Endothelial cell of umbilical vein (primary cell): Measurements from ENCODE around the gene RGS6. TPM values are rescaled to one million over a fixed set of nuclear protein-coding genes. Genes with fewer than 3 reads are reported as not detected.

ENCODE experiments used
- BruUV-seq: library from RNA; stranded (reverse); fragments of 400-500 nt; replicated peaks from 2 replicates; lab custom pipeline; 2021; lab: Mats Ljungman, UMichigan
- CTCF ChIA-PET: fragments of 300-600, 350-600 bp; sonication (Branson Sonifier 250); formaldehyde crosslinking; loops from one replicate; lab custom pipeline; 2021; ENCODE audit warnings: antibody characterized with exemption, inconsistent platforms; lab: Charles Lee
- POLR2A ChIA-PET: fragments of 300-600, 350-600 bp; sonication (Branson Sonifier 250); formaldehyde crosslinking; loops from one replicate; lab custom pipeline; 2021; ENCODE audit warnings: antibody characterized with exemption, inconsistent platforms; lab: Charles Lee
- DNase-seq: peaks from one replicate; pipeline ENCODE4 v3.0.0-alpha.2; 2011; ENCODE audit warnings: low read depth, low spot score
- FAIRE-seq: peaks from 2 replicates; lab custom pipeline; 2011; peaks lifted over from hg19 to GRCh38; lab: Jason Lieb, UNC
- H2AFZ ChIP-seq: 2 replicates; pipeline ENCODE4 v1.6.0; 2012; ENCODE audit warnings: low read depth, low read length, control low read depth, inconsistent platforms
- H3K27ac ChIP-seq: 2 replicates; pipeline ENCODE4 v1.5.1; 2011; ENCODE audit warnings: low read depth, mild to moderate bottlenecking, control low read depth, low read length, moderate library complexity; ENCODE audit not compliant: insufficient read depth
- H3K27me3 ChIP-seq, 2 experiments: 2 replicates each; pipeline versions ENCODE4 v1.6.0 to v1.6.1; 2011; ENCODE audit warnings: low read length in 2 of 2, mixed read lengths in 1 of 2; ENCODE audit not compliant: control insufficient read depth in 2 of 2, insufficient read depth in 2 of 2
- H3K36me3 ChIP-seq, 2 experiments: 2 replicates in 1 of 2; 3 replicates in 1 of 2; pipeline ENCODE4 v1.5.1; 2011; ENCODE audit warnings: low read length in 2 of 2, mild to moderate bottlenecking in 1 of 2, moderate library complexity in 1 of 2; ENCODE audit not compliant: control insufficient read depth in 2 of 2, insufficient read depth in 2 of 2; ENCODE audit errors: extremely low read depth in 1 of 2
- H3K4me1 ChIP-seq: 3 replicates; pipeline ENCODE4 v1.5.1; 2011; ENCODE audit warnings: mild to moderate bottlenecking, low read length; ENCODE audit not compliant: control insufficient read depth, insufficient read depth; ENCODE audit errors: extremely low read depth
- H3K4me2 ChIP-seq: 2 replicates; pipeline ENCODE4 v1.6.1; 2011; ENCODE audit warnings: low read length, control low read depth, mixed read lengths; ENCODE audit not compliant: insufficient read depth
- H3K4me3 ChIP-seq, 3 experiments: fragments of 200-600 bp in 1 of 3; sonication (generic), shearing (Covaris generic) in 1 of 3; replicated peaks in 1 of 3; 2 replicates each; pipeline ENCODE4 v1.5.1; 2011 to 2016; ENCODE audit warnings: control low read depth in 3 of 3, low read length in 3 of 3, mild to moderate bottlenecking in 2 of 3, inconsistent platforms in 1 of 3, low read depth in 1 of 3, moderate library complexity in 1 of 3; ENCODE audit not compliant: insufficient read depth in 1 of 3
- H3K79me2 ChIP-seq: 2 replicates; pipeline ENCODE4 v1.6.0; 2012; ENCODE audit warnings: low read length, inconsistent platforms; ENCODE audit not compliant: control insufficient read depth, insufficient read depth
- H3K9ac ChIP-seq: replicated peaks from 2 replicates; pipeline ENCODE3; 2011; ENCODE audit warnings: low read length, control low read depth; ENCODE audit not compliant: insufficient read depth; ENCODE audit errors: extremely low read depth
- H3K9me1 ChIP-seq: replicated peaks from 3 replicates; pipeline ENCODE4 v1.6.0; 2011; ENCODE audit warnings: mild to moderate bottlenecking, low read length; ENCODE audit not compliant: control insufficient read depth, insufficient read depth; ENCODE audit errors: extremely low read depth
- H3K9me3 ChIP-seq: replicated peaks from 2 replicates; pipeline ENCODE4 v1.5.1; 2012; ENCODE audit warnings: low read length, inconsistent platforms; ENCODE audit not compliant: control insufficient read depth, insufficient read depth
- H4K20me1 ChIP-seq: replicated peaks from 2 replicates; pipeline ENCODE3; 2011; ENCODE audit warnings: mild to moderate bottlenecking, low read length; ENCODE audit not compliant: control insufficient read depth, insufficient read depth; ENCODE audit errors: extremely low read depth
- CTCF ChIP-seq, 2 donors: IDR thresholded peaks; 1 replicate in 1 of 2; 2 replicates in 1 of 2; pipeline ENCODE4 v1.5.1; 2011; ENCODE audit warnings: low read length in 2 of 2, mild to moderate bottlenecking in 2 of 2, moderate library complexity in 2 of 2, control low read depth in 1 of 2, inconsistent platforms in 1 of 2, low read depth in 1 of 2; ENCODE audit not compliant: insufficient read depth in 1 of 2; ENCODE audit errors: extremely low read depth in 1 of 2
- EZH2 ChIP-seq: IDR thresholded peaks from 2 replicates; pipeline ENCODE4 v1.6.1; 2012; ENCODE audit warnings: borderline replicate concordance, low read depth, mild to moderate bottlenecking, moderate library complexity, low read length, inconsistent platforms; ENCODE audit not compliant: severe bottlenecking
- FOS ChIP-seq: IDR thresholded peaks from 2 replicates; pipeline ENCODE4 v1.6.1; 2011; ENCODE audit warnings: mild to moderate bottlenecking, low read length, moderate library complexity, borderline replicate concordance; ENCODE audit not compliant: insufficient read depth
- GATA2 ChIP-seq: IDR thresholded peaks from 2 replicates; pipeline ENCODE4 v1.7.0; 2011; ENCODE audit warnings: low read depth, mild to moderate bottlenecking, moderate library complexity, mixed read lengths, low read length; ENCODE audit not compliant: insufficient read length, insufficient read depth
- JUN ChIP-seq: IDR thresholded peaks from 2 replicates; pipeline ENCODE4 v1.6.1; 2011; ENCODE audit warnings: borderline replicate concordance, low read depth; ENCODE audit not compliant: insufficient read length, insufficient read depth
- MYC ChIP-seq: IDR thresholded peaks from one replicate; pipeline ENCODE4 v1.6.1; 2011; ENCODE audit warnings: mild to moderate bottlenecking, low read depth, low read length
- POLR2A ChIP-seq: IDR thresholded peaks from 2 replicates; pipeline ENCODE4 v1.6.1; 2012; ENCODE audit warnings: low read depth, mild to moderate bottlenecking, control low read depth, low read length
- POLR2AphosphoS5 ChIP-seq: IDR thresholded peaks from 2 replicates; pipeline ENCODE4 v1.6.1; 2012; ENCODE audit warnings: low read depth, mild to moderate bottlenecking, control low read depth, low read length, moderate library complexity; ENCODE audit not compliant: insufficient read depth
- dilution Hi-C: fragments of 300-500 bp; cut with MboI; formaldehyde crosslinking; loops from one replicate; pipeline ENCODE4 v1.15.0; 2019; ENCODE audit warnings: low sequenced_read_pairs; ENCODE audit not compliant: extremely low pct_ligation_motif_present
- intact Hi-C: fragments of 100-400 bp; cut with micrococcal nuclease; formaldehyde crosslinking; loops from one replicate; pipeline ENCODE4 v1.10.0; 2022
- polyA plus RNA-seq, 4 experiments: library from polyadenylated mRNA; depleted of rRNA in 3 of 4; stranded (reverse) in 3 of 4; unstranded in 1 of 4; fragments of >200 nt; gene quantifications; 2 replicates each; pipeline versions ENCODE4 v1.2.1 to v1.2.3, GENCODE V29; 2011 to 2012; ENCODE audit warnings: missing spikeins in 1 of 4
- total RNA-seq: library from RNA; stranded (reverse); gene quantifications from 2 replicates; pipeline ENCODE4 v1.2.3, GENCODE V29; 2021
- TF ChIP-seq, protein P1 (sequence below): IDR thresholded peaks from 2 replicates; pipeline ENCODE4 v1.6.1; 2011; ENCODE audit not compliant: insufficient read depth, insufficient read length

Gene RGS6
- total and polyA plus RNA-seq, 2 donors (not counting 3 experiments of a cell fraction or from before 2014, with no cell fraction given): not detected

GRCh38 chr14:72169521-72169920 lies 237.3 kb downstream of the RGS6 start:
- TF ChIP-seq POLR2AphosphoS5: no peak
- no peak for TF ChIP-seq FOS
- no peak for TF ChIP-seq MYC
- TF ChIP-seq, protein P1, sequence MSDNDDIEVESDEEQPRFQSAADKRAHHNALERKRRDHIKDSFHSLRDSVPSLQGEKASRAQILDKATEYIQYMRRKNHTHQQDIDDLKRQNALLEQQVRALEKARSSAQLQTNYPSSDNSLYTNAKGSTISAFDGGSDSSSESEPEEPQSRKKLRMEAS: no peak
- POLR2A ChIA-PET: no interaction called here
- H3K9me3 ChIP-seq: peaks cover 2% of the 10 kb centered on the region
- no peaks in the 10 kb centered on the region for H4K20me1 ChIP-seq
- no peaks in the 10 kb centered on the region for H3K36me3 ChIP-seq
- no TSS peak for BruUV-seq
- dilution Hi-C loops (no loop called here), intact Hi-C loops (no loop called here)
- no peaks in the 10 kb centered on the region for H3K4me1 ChIP-seq
- H2AFZ ChIP-seq: no peak overlapping the region
- CTCF ChIA-PET: no interaction called here
- H3K9ac ChIP-seq: no peak overlapping the region
- no peaks in the 10 kb centered on the region for H3K9me1 ChIP-seq
- no peak overlapping the region for H3K4me2 ChIP-seq
- no peak for DNase-seq
- no peak for FAIRE-seq
- H3K79me2 ChIP-seq: no peaks in the 10 kb centered on the region
- H3K27me3 ChIP-seq: no peaks in the 10 kb centered on the region
- H3K4me3 ChIP-seq: no peak overlapping the region
- no peak overlapping the region for H3K27ac ChIP-seq

DNA sequence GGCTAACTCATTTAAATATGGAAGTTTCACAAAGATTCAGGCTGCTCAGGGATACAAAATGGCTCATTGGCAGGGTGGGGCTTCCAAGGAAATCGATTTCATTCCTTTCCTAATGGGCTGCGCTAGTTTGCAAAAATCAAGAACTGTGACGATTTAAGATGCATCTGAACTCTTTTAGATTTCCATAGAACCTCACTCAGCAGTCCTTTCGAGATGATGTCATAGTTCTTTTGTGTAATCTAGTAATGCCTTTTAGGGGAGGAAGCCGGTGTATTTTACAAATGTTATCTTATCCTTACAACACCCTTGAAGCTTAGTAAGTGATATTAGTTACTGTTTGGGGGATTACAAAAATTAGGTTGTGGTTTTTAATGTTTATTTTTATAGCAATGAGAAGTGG lies 239.8 kb downstream of the RGS6 start:
- ChIA-PET CTCF (no interaction called here), POLR2A (no interaction called here)
- Histone ChIP-seq H3K27me3 (no peaks in the 10 kb centered on the region), H3K4me3 (no peak overlapping the region), H4K20me1 (no peaks in the 10 kb centered on the region), H2AFZ (no peak overlapping the region), H3K79me2 (no peaks in the 10 kb centered on the region), H3K9me3 (peaks cover 2% of the 10 kb centered on the region), H3K36me3 (no peaks in the 10 kb centered on the region), H3K27ac (no peak overlapping the region), H3K9ac (no peak overlapping the region), H3K4me1 (no peaks in the 10 kb centered on the region), H3K4me2 (no peak overlapping the region), H3K9me1 (no peaks in the 10 kb centered on the region)
- FAIRE-seq (no peak), DNase-seq (no peak)
- BruUV-seq: no TSS peak
- dilution Hi-C loops: no loop called here
- TF ChIP-seq GATA2 (no peak), FOS (no peak), MYC (no peak), POLR2AphosphoS5 (no peak), EZH2 (no peak), CTCF (IDR thresholded peaks at IDR 0.05; ENCODE audit: extremely low read depth in 1 of 2, insufficient read depth in 1 of 2, low read depth in 1 of 2, low read length in 2 of 2) (no peak), JUN (no peak), POLR2A (no peak)
- TF ChIP-seq, protein P1: no peak
- intact Hi-C loops: no loop called here
